Measurements from ENCODE around the gene C9orf153. TPM values are rescaled to one million over a fixed set of nuclear protein-coding genes. Genes with fewer than 3 reads are reported as not detected.
"Not testable (repeated sequence)": the region's sequence is repeated elsewhere in the genome, so short reads cannot be mapped to it uniquely, and the experiment has no call there.

C9orf153 gene
- polyA plus RNA-seq (2012; ENCODE audit: low read depth, missing spikeins) = 0.33 TPM

DNA sequence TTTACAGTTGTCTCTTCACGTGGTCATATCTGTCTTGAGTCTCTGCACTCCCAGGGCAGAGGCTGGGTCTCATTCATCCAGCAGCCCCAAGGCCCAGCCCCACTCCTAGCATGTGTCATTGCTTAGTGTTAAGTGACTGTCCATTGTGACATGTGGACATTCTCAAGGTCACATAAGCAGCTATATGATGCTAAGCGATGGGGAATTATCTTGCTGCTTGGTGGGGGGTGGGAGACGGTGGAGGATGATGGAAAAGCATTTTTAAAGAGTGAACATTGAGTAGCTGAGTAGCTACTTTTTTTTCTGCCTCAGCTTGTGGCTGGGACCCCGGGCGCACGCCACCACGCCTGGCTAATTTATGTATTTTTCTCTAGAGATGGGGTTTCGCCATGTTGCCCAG lies at the start of gene C9orf153:
Gene C9orf153 (minus strand): TSS at position 101 of the 400 bp plus-strand sequence. CDS start 30,054 bp downstream, outside the sequence.
- FAIRE-seq (no peak), DNase-seq (ENCODE audit: insufficient read length, low spot score) (no peak)
- TF ChIP-seq POLR2A (IDR thresholded peaks at IDR 0.05; ENCODE audit: low read depth, low read length) (no peak), TAF1 (IDR thresholded peaks at IDR 0.05; ENCODE audit: low read depth, low read length) (no peak), POLR2AphosphoS5 (IDR thresholded peaks at IDR 0.05; ENCODE audit: low read depth, low read length) (no peak), SPI1 (IDR thresholded peaks at IDR 0.05; ENCODE audit: low read depth, low read length) (no peak), POU2F2 (IDR thresholded peaks at IDR 0.05; ENCODE audit: low read depth, low read length) (no peak)

DNA sequence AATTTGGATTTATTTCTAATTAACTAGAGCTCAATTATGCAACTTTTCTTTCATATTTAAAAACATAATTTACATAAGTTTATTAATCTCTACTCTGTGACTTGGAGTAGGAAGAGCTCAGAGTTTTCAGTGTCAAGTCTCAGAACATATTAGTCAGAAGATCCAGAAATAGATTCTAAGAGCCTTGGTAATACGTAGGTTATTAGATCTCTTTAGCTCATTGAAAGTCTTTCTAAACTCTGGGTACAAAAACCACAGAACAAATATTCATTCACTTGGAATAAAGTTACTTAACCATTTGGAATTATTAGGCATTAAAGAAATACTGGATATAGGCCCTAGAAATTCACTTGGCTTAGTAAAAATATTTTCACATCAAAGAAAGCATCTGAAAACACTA lies 49.2 kb upstream of the C9orf153 start:
- no peak for FAIRE-seq
- TF ChIP-seq SPI1 (IDR thresholded peaks at IDR 0.05; ENCODE audit: low read depth, low read length) = no peak
- TF ChIP-seq PAX5 (IDR thresholded peaks at IDR 0.05; ENCODE audit: insufficient read depth, low read length, severe bottlenecking) = no peak
- no peak for TF ChIP-seq POLR2AphosphoS5 (IDR thresholded peaks at IDR 0.05; ENCODE audit: low read depth, low read length)
- TF ChIP-seq POU2F2 (IDR thresholded peaks at IDR 0.05; ENCODE audit: low read depth, low read length) = no peak
- no peak for TF ChIP-seq TAF1 (IDR thresholded peaks at IDR 0.05; ENCODE audit: low read depth, low read length)
- TF ChIP-seq POLR2A (IDR thresholded peaks at IDR 0.05; ENCODE audit: low read depth, low read length) = no peak
- no peak for DNase-seq (ENCODE audit: insufficient read length, low spot score)

DNA sequence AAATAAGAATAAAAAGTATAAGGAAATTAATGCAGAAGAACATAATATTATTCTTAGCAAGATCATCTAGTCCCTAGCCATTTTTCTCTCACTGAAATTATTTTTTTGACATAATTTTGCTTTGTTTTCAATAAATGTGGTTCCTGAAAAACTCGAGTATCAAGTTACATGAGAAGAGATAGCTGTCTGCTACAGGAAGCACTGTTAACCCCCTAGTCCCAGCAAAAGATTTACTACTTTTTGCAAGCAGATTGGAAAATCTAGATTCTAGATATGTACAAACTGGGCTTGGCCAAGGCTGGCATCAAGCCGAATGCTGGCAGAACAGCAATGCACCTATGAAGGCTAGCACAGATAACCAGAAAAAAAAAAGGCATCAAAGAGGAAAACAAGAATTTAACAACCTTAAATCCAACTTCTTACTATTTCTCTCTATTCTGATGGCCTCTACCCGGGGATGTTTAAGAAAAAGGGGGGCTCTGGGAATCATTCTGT lies 44.8 kb upstream of the C9orf153 start:
- TF ChIP-seq TAF1 (IDR thresholded peaks at IDR 0.05; ENCODE audit: low read depth, low read length) (no peak), POLR2A (IDR thresholded peaks at IDR 0.05; ENCODE audit: low read depth, low read length) (no peak), POLR2AphosphoS5 (IDR thresholded peaks at IDR 0.05; ENCODE audit: low read depth, low read length) (no peak), PAX5 (IDR thresholded peaks at IDR 0.05; ENCODE audit: insufficient read depth, low read length, severe bottlenecking) (no peak), POU2F2 (IDR thresholded peaks at IDR 0.05; ENCODE audit: low read depth, low read length) (no peak), SPI1 (IDR thresholded peaks at IDR 0.05; ENCODE audit: low read depth, low read length) (no peak)
- FAIRE-seq = no peak
- DNase-seq (ENCODE audit: insufficient read length, low spot score) = no peak

DNA sequence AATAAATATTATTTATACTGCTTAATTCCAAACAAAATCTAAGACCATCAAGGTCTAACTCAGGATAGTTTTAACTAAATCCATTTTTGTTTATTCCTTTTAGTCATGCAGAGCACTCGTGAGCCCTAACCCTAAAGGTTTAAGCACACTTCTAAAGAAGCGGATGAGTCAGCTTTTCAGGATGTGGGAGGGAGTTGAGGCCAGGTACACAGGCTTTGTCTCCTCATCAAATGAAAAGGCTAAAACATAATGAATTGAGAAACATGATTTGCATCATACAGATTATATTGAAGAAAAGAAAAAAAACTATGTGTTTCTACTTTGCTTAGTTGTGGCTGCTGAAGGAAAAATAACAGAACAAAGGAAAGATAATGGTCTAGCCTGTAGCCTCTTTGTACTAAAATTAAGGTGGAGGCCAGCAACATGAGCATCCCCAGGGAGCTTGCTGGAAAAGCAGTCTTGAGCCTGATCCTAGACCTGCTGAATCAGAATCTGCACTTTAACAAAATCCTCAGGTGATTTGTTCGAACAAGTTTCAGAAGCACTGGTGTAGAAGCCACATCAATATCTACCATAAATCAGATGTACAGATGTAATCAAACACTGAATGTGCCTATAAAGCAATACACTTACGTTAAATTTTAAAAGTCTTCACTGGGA lies 44.0 kb upstream of the C9orf153 start:
- TF ChIP-seq SPI1 (IDR thresholded peaks at IDR 0.05; ENCODE audit: low read depth, low read length) = no peak
- TF ChIP-seq TAF1 (IDR thresholded peaks at IDR 0.05; ENCODE audit: low read depth, low read length) = no peak
- no peak for TF ChIP-seq POLR2A (IDR thresholded peaks at IDR 0.05; ENCODE audit: low read depth, low read length)
- TF ChIP-seq POU2F2 (IDR thresholded peaks at IDR 0.05; ENCODE audit: low read depth, low read length) = no peak
- no peak for TF ChIP-seq POLR2AphosphoS5 (IDR thresholded peaks at IDR 0.05; ENCODE audit: low read depth, low read length)
- no peak for TF ChIP-seq PAX5 (IDR thresholded peaks at IDR 0.05; ENCODE audit: insufficient read depth, low read length, severe bottlenecking)
- DNase-seq (ENCODE audit: insufficient read length, low spot score) (no peak), FAIRE-seq (no peak)

DNA sequence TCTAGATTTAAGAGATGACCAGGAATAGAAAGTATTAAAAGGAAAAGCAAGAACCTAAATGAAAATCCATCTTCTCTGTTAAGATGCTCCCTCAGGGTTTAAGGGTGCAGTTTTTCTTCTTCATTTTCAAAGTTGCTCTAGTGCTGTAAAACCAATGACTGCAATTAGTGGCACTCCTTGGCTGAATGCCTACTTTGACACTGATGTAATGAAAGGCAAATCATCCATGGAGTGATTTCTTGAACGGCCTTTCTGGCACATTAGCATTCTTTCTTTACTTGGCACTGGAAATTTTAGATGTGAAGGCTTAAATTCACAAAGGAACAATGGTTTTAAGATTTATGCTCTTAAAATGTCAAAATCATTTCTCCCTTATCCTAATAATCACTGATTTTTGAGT lies 42.2 kb upstream of the C9orf153 start:
- no peak for FAIRE-seq
- TF ChIP-seq POLR2A (IDR thresholded peaks at IDR 0.05; ENCODE audit: low read depth, low read length) (no peak), PAX5 (IDR thresholded peaks at IDR 0.05; ENCODE audit: insufficient read depth, low read length, severe bottlenecking) (no peak), POLR2AphosphoS5 (IDR thresholded peaks at IDR 0.05; ENCODE audit: low read depth, low read length) (no peak), TAF1 (IDR thresholded peaks at IDR 0.05; ENCODE audit: low read depth, low read length) (no peak), SPI1 (IDR thresholded peaks at IDR 0.05; ENCODE audit: low read depth, low read length) (no peak), POU2F2 (IDR thresholded peaks at IDR 0.05; ENCODE audit: low read depth, low read length) (no peak)
- no peak for DNase-seq (ENCODE audit: insufficient read length, low spot score)

DNA sequence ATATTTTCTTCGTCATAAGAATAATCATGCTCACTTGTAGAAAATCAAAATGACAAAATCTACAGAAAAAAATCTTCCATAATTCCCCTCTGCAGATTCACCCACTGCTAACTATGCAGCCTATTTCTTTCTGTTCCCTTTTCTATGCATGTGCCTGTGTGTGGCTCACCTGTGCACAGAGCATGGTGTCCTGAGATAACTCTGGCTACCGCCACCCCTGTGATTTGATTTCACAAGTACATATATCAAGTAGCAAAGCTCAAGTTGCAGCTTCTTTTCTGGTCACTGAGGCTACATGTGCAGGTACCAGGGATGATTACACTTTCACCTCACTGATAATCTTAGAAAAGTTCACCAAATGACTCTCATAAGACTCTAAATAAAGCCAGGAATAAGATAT lies 41.2 kb upstream of the C9orf153 start:
- FAIRE-seq = no peak
- TF ChIP-seq SPI1 (IDR thresholded peaks at IDR 0.05; ENCODE audit: low read depth, low read length) (no peak), TAF1 (IDR thresholded peaks at IDR 0.05; ENCODE audit: low read depth, low read length) (no peak), POU2F2 (IDR thresholded peaks at IDR 0.05; ENCODE audit: low read depth, low read length) (no peak), POLR2AphosphoS5 (IDR thresholded peaks at IDR 0.05; ENCODE audit: low read depth, low read length) (no peak), POLR2A (IDR thresholded peaks at IDR 0.05; ENCODE audit: low read depth, low read length) (no peak), PAX5 (IDR thresholded peaks at IDR 0.05; ENCODE audit: insufficient read depth, low read length, severe bottlenecking) (no peak)
- DNase-seq (ENCODE audit: insufficient read length, low spot score) = no peak

DNA sequence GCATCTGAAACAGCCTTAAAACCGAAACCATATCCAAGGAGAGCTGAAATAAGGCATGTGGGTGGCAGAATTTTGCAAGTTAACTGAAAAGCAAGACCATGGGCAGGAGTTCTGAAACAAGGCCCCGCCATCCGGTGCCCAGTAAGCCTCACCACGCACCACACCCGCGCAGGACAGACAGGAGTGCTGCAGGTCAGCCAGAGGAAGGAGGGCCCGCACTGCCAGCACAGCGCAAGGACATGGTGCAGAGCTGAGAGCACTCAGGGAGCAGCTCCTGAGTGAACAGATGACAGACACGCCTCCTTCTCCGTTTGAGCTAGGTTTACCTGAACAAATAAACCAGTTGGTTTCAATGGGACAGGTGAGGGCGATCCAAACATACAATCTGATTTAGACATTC lies 39.4 kb upstream of the C9orf153 start:
- DNase-seq (ENCODE audit: insufficient read length, low spot score) = no peak
- TF ChIP-seq SPI1 (IDR thresholded peaks at IDR 0.05; ENCODE audit: low read depth, low read length) (no peak), POLR2AphosphoS5 (IDR thresholded peaks at IDR 0.05; ENCODE audit: low read depth, low read length) (no peak), TAF1 (IDR thresholded peaks at IDR 0.05; ENCODE audit: low read depth, low read length) (no peak), POLR2A (IDR thresholded peaks at IDR 0.05; ENCODE audit: low read depth, low read length) (no peak), PAX5 (IDR thresholded peaks at IDR 0.05; ENCODE audit: insufficient read depth, low read length, severe bottlenecking) (no peak), POU2F2 (IDR thresholded peaks at IDR 0.05; ENCODE audit: low read depth, low read length) (no peak)
- no peak for FAIRE-seq

DNA sequence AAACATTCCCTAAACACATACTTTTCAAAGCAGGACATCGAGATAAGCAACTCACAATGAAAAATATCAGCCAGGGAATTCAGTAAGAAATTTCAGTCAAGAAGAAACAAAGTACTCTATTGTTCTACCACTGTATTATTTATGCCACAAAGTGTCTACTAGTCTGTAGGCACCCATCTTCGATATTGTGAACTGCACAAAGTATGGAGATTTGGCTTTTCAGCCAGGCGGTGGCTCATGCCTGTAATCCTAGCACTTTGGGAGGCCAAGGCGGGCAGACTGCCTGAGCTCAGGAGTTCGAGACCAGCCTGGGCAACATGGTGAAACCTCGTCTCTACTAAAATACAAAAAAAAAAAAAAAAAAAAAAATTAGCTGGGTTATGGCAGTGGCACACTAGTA lies 30.9 kb upstream of the C9orf153 start:
- not testable (repeated sequence) for FAIRE-seq; DNase-seq (ENCODE audit: insufficient read length, low spot score)

DNA sequence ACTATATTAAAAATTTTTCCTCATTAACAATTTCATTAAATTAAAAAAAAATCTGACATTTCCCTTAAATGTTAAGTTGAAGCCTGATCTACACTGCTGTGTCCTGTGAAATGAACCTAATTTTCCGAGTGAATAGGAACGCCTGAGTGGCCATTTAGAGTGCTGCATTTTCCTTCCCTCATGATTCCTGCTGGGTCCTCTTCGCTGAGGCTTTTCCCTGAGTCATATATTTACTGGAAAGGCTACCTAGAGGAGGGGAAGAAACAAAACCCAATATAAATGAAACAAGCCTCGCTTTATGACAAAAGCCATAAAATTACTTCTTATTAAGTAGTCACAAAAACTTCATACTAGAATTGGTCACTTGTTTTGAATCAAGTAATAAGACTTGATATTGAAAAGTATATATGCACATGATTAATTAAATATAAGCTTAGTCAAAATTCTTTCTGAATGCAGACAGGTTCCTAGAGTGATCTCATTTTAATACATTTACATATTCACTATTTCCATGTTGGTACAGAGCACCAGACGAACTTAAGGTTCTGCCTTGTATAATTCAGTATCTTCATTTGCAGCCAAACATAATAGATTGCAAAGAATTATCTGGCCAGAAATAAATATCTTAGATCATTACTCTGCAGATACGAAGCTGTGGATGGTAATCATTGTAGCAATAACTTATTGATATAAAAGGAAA lies 29.2 kb upstream of the C9orf153 start:
- FAIRE-seq = no peak
- no peak for DNase-seq (ENCODE audit: insufficient read length, low spot score)
- TF ChIP-seq SPI1 (IDR thresholded peaks at IDR 0.05; ENCODE audit: low read depth, low read length) (no peak), POU2F2 (IDR thresholded peaks at IDR 0.05; ENCODE audit: low read depth, low read length) (no peak), POLR2AphosphoS5 (IDR thresholded peaks at IDR 0.05; ENCODE audit: low read depth, low read length) (no peak), PAX5 (IDR thresholded peaks at IDR 0.05; ENCODE audit: insufficient read depth, low read length, severe bottlenecking) (no peak), POLR2A (IDR thresholded peaks at IDR 0.05; ENCODE audit: low read depth, low read length) (no peak), TAF1 (IDR thresholded peaks at IDR 0.05; ENCODE audit: low read depth, low read length) (no peak)

All from GM12891 (cell line).